T47D (cell line): ENCODE data around the gene C17orf58.
"Not testable (repeated sequence)": the region's sequence is repeated elsewhere in the genome, so short reads cannot be mapped to it uniquely, and the experiment has no call there.

Experiments
- DNase-seq, 2 experiments: peaks; one replicate each; pipeline versions ENCODE4 v3.0.0 to v3.0.0-alpha.2; 2011 to 2012; ENCODE audit warnings: low read depth in 1 of 2, low spot score in 1 of 2
- JUND ChIP-seq: IDR thresholded peaks from 2 replicates; pipeline ENCODE4 v1.6.1; 2012; ENCODE audit warnings: low read depth
- in situ Hi-C: cut with HindIII; loops from 2 replicates; pipeline ENCODE4 v1.10.0; 2016; ENCODE audit warnings: low sequenced_read_pairs, low pct_unique_long_range_greater_than_20kb

C17orf58 gene

DNA sequence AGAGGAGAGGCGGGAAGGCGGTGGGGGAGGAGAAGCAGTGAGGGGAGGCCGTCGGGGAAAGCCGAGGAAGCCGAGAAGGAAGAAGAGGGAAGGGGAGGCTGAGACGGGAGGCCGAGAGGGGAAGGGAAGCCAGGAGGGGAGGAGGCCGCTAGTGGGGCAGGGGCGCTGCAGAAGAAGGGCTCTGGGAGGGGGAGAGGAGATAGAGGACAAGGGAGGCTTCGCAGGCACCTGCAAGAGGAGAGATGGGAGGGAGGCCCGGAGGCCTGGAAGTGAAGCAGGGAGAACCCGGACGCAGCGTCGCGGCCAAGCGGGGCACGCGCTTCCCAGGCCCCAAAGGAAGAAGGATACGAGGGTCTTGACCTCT is 2.3 kb downstream of the C17orf58 start:
- no peak for TF ChIP-seq JUND
- in situ Hi-C loops = no loop called here
- peak; percentile 35 to 75 for DNase-seq

DNA sequence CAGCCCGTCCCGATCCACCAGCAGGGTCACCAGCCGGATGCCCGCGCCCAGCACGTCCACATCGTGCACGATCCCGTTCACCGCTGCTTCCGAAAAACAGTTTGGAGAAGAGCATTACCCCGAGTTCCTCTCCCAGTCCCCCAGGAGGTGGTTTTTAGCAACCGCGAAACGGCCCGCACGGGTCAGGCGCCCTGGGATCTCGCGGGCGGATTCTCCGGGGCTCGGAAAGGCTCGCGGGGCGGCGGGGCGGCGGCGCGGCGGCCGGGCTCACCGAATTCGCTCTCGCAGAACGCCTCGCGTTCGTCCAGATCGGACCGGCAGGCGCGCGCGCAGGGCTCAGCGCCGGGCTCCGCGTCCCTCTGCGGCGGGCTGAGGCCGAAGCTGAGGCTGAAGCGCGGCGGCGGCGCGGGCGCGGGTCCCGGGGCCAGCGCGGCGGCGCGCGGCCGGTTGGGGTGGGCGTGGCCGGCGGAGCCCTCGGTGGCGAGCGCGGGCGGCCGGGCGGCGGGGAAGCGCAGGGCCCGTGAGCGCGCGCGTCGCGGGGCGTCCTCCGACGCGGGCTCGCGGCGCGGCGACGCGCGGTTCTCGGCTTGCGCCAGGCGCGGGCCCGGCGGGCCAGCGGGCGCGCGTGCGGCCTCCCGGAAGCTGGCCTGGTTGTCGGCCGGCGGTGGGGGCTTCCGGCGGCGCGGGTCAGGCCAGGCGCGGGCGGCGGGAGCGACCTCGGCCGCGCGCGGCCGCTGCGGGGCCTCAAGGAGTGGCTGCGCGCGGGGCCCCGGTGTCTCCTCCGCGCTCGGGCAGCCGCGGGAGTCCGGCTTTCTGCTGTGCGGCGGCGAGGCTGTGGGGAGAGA is 2.9 kb downstream of the C17orf58 start:
- in situ Hi-C loops = no loop called here
- TF ChIP-seq JUND = no peak
- DNase-seq = peak; percentile 77 to 95

DNA sequence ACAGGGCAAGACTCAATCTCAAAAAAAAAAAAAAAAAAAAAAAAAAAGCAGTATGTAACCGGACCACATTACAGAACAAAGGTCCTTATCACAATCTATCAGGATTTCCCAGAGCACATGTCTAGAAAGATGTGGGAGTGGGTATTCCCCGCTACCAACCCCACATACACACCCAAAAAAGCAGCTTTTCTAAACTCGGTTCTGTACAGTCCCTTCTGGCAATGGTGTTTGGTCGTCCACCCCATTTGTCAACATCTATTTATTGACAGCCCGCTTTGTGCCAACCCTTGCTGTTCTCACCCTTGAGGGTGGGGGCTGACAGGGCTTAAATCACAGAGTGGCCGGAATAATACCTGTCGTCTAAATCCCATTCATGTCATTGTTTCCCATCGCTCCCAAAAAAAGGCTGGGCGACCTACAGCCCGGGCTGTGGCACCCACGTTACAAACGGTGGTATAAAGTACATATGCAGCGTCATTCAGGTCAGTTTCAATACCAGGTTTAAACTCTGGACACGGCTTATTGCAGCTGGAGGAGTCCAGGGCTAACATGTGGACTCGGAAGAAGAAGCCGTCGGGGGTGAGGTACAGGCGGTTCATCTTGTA is 3.6 kb downstream of the C17orf58 start:
- in situ Hi-C loops = no loop called here
- DNase-seq = peak; percentile 29 to 50
- no peak for TF ChIP-seq JUND

DNA sequence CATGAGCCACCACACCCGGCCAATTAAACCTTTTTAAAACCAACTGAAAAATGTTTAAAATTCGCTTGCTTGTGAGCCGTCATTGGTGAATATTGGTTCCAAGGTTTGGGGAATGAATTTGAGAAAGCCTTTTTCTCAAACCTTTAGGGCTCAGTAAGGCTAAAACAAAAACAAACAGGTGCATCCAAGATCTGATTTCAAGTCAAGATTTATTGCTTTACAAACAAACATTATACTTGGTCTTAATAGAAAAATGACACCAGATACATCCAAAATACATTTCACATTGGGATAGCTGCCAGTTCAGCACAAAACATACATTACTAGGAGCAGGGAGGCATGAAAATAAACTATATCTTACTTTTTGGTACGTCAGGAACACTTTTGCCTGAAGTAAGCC is 5.4 kb downstream of the C17orf58 start:
- in situ Hi-C loops = no loop called here
- DNase-seq = peak in 1 of 2 experiments; percentile 35
- TF ChIP-seq JUND = no peak

DNA sequence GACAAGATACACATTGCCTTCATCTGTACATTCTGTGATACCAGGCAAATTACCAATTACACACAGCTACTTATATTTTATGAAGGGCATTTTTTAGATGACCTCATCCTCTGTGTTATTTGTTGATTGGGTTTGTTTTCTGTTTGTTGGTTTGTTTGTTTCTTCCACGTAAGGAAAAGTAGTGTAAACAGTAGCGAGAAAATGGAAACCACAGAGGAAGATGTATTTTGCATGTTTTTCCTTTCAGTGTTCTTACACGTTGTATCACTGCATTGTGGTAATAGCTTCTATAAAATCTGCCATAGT is 12.9 kb downstream of the C17orf58 start:
- in situ Hi-C loops = no loop called here
- DNase-seq = no peak
- no peak for TF ChIP-seq JUND

DNA sequence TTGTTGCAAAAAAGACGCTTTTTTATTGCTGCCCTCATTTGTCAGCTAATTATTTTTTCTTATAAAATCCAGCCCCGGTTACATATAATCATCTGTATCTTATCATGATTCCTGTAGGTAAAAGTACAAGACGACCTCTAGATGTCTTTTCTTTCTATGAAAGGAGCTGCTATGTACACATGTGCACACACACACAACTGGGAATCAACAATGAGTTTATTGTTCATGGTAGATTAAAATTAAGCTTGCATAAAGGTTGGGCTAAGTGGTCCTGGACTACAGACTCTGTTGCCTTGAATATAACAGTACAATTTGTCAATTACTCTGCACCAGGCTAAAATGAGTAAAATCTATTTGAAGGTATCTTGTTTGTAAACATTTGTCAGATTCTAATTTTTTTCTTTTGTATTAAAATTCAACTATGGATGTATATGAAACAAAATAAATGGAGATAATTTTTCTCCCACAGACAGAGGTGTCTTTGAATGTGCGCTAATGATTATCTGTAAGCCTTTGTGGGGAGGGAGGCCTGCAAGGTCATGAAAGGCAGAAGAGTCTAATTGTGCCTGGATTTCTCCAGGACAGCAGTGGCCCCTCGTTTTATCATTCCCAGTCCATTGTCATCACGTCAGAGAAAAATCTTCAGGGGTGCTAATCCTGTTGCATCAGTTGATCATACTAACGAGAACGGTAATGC is 13.4 kb downstream of the C17orf58 start:
- in situ Hi-C loops = no loop called here

DNA sequence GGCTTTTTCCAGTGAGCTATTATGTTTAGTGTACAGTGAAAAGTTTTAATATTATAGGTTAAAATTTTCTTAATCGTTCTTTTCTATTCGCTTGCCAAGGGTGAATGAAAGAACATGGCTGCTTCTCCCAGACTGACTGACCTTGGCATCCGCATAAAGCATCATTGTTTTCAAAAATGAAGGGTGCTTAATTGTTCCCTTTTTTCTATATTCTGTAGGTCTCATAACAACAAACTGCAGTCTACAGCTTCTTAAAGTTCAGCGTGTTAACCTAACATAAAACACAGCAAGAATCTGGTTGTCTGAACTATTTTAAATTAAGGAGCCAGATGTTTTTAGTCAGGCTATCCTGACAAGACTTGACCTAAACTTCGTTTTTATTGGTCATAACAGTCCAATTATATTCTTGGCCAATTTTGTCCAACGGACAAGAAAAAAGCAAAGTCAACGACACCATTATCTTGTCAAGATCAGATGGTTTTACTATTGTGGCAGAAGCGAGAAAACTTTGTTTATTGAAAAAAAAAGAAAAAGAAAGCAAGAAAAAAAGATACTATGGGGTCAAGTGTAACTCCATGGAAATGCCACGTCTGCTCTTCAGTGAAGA is 14.1 kb downstream of the C17orf58 start:
- no peak for DNase-seq
- in situ Hi-C loops = no loop called here
- no peak for TF ChIP-seq JUND

More for the DNA sequence above, 13.4 kb downstream of the C17orf58 start:
- no peak for DNase-seq
- TF ChIP-seq JUND = no peak

DNA sequence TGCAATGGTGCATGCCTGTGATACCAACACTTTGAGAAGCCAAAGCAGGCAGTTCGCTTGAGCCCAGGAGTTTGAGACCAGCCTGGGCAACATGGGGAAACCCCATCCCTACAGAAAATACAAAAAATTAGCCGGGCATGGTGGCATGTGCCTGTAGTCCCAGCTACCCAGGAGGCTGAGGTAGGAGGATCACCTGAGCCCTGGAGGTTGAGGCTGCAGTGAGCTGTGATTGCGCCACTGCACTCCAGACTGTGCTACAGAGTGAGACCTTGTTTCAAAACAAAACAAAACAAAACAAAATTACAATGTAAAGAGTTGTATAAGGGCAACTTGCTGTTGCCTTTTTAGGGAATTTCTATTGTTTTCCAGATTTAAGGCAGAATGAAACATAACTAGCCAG is 15.4 kb downstream of the C17orf58 start:
- in situ Hi-C loops, DNase-seq: not testable (repeated sequence)

DNA sequence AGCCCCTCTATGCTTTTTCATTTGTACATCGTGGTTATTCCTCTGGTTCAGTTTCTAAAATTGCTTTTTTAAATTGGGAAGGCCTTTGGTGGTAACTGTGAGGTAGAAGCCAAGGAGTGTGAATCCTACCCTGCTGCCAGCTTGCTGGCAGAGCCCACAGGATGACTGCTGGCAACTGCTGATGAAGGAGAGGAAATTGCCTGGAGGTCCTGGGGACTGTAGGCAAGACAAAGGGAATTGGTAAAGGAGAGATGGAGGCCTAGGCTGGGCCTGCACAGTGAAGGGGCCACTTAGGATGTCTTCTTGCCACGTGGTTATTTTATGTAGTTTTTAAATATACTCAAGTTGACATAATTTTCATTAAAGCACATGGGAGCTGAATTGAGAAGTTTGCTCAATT is 15.8 kb downstream of the C17orf58 start:
- in situ Hi-C loops = no loop called here
- no peak for DNase-seq
- no peak for TF ChIP-seq JUND

DNA sequence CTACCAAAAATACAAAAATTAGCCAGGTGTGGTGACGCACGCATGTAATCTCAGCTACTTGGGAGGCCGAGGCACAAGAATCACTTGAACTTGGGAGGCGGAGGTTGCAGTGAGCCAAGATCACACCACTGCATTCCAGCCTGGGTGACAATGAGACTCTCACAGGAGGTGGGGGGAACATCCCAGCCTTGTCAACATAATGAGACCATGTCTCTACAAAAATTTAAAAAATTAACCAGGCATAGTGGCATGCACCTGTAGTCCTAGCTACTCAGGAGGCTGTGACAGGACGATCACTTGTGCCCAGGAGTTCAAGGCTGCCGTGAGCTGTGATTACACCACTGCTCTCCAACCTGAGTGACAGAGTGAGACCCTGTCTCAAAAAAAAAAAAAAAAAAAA is 20.0 kb downstream of the C17orf58 start:
- DNase-seq, in situ Hi-C loops: not testable (repeated sequence)

DNA sequence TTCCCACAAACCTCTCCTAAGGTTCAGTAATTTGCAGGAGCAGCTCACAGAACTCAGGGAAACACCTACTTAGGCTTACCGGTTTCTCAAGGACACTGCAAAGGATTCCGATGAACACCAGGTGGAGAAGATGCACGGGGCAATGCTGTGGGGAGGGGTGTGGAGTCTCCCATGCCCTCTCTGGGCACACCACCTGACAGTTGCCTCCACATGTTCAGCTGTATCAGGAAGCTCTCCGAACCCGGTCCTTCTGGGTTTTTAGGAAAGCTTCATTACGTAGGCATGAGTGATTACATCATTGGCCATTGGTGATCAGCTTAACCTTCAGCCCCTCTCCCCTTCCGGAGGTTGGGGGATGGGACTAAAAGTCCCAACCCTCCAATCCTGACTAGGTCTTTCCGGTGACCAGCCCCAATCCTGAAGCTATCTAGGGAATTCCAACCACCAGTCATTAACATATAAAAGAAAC is 21.6 kb downstream of the C17orf58 start:
- in situ Hi-C loops = no loop called here
- no peak for DNase-seq
- no peak for TF ChIP-seq JUND

DNA sequence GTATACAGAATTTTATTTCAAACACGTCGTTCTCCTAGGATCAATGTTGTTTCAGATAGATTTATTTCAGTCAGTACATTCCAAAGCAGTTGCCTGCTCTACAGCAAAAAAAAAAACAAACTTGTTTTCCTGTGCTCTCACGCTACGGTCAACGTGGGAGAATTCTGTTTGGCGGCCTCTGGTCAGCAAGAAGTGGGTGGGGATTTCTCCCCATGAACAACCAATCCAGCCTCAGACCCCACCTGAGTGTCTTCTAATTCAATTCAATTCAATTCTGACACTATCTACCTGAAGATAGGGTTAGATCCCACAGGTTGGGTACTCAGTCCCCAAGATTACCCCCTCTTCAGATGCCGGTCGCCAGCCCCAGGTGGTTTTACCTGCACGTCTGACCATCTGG is 22.1 kb downstream of the C17orf58 start:
- in situ Hi-C loops = no loop called here

DNA sequence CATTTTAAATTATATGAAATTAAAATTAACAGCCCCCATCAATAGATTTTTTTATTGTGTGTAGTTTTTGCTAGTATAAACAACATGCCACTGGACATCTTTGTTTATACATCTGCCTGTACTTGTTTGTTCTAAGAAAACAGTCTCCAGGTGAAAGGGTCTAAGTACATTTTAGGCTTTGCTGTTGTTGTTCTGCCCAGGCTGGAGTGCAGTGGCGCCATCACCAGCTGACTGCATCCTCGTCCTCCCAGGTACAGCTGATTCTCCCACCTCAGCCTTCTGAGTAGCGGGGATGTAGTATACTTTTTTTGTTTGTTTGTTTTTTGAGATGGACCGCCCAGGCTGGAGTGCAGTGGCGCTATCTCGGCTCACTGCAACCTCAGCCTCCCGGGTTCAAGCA is 25.5 kb downstream of the C17orf58 start:
- in situ Hi-C loops = no loop called here
- no peak for DNase-seq
- no peak for TF ChIP-seq JUND

More for the DNA sequence above, 22.1 kb downstream of the C17orf58 start:
- DNase-seq = no peak
- TF ChIP-seq JUND = no peak

DNA sequence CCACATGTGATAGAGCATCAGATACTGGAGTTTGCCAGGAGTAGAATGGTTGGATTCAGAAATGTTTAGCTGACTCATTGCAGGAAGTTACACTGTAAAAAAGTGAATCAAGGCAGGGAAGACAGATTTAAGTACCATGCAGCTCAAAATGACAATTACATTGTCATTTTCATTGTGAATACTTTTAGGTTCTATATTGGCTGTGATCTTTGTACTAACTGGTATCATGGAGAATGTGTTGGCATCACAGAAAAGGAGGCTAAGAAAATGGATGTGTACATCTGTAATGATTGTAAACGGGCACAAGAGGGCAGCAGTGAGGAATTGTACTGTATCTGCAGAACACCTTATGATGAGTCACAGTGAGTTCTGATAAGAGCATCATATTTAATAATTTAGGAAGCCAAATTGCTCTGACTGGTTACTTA is 33.1 kb downstream of the C17orf58 start:
- in situ Hi-C loops = not testable (repeated sequence)

DNA sequence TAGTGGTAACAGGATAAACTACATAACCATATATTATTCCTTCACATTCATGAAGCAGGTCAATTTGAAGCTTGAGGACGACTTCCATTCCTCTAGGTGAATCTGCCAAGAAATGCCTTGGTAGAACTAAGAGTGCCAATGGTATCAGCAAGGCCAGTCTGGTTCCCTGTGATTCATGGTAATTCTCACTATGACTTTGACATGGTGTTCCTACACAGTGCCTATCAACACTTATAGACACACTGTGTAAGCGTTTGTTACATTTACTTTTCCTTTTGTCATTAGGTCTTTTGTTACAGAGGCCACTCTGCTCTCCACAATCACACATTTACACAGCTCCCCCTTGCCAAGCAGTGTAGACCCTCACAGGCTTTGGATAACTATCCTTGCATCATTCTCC is 34.1 kb downstream of the C17orf58 start:
- DNase-seq, in situ Hi-C loops: not testable (repeated sequence)

More for the DNA sequence above, 33.1 kb downstream of the C17orf58 start:
- peak in 1 of 2 experiments; percentile 78 for DNase-seq

DNA sequence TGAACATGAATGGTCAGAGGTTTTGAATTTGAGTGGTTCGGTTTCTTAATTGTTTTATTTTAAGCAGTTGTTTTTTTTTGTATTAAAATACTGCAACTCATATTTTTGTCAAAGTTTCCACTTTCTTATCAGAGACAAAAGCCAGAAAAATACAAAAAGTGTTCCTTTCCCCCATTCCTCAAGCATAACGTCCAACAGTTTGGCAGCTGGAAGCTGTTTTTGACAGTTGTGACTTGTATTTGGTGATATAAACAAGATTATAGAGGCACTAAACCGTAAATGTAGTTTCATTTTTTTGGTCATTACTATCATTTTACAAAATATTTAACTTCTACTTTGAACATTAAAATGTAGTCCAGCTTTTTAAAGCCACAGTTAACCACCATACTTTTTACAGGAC is 36.0 kb downstream of the C17orf58 start:
- in situ Hi-C loops, DNase-seq: not testable (repeated sequence)
